HG03439 (cell line): Measurements from ENCODE around the gene MZB1.
"Not testable (repeated sequence)": the region's sequence is repeated elsewhere in the genome, so short reads cannot be mapped to it uniquely, and the experiment has no call there.

Source experiments
- ATAC-seq: cut with Tn5 transposase; IDR thresholded peaks from one replicate; pipeline ENCODE4 v1.9.1; 2021; ENCODE audit warnings: mild to moderate bottlenecking, moderate library complexity; ENCODE audit not compliant: unreplicated experiment

MZB1 gene

GRCh38 chr5:139410993-139411828, 21.5 kb upstream of the MZB1 start:
- no peak for ATAC-seq

- ATAC-seq: no peak
These were observed 20.6 kb upstream of the MZB1 start for GRCh38 chr5:139410121-139410992.

GRCh38 chr5:139409116-139409515, 19.4 kb upstream of the MZB1 start:
- ATAC-seq: not testable (repeated sequence)

DNA sequence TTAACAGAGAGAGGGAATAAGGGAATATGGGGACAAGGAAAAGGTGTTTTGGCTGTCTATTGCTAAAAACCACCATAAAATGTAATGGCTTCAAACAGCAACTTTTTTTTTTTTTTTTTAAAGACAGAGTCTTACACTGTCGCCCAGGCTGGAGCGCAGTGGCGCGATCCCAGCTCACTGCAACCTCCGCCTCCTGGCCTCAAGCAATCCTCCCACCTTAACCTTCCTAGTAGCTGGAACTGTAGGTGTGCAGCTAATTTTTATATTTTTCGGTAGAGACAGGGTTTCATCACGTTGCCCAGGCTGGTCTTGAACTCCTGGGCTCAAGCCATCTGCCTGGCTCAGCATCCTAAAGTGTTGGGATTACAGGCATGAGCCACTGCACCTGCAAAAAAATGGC, 18.5 kb upstream of the MZB1 start:
- no peak for ATAC-seq

DNA sequence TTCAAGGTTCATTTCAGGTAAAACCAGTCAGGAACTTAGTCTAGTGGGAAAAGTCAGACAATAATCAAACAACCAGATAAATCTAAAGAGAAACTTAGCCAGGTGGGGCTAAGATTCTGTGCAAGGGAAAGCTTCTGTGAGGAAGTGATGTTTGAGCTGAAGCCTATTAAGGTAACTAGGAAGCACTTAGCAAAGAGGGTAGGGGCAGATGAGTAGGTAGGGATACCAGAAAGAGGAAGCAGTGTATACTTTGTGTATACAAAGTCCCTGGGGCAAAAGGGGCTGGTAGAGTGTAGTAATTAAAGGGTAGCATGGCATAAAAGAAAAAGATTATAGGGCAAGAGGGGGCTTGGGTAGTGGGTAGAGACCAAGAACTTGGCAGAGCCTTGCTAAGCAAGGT, 17.8 kb upstream of the MZB1 start:
- no peak for ATAC-seq

- no peak for ATAC-seq
These were observed 17.2 kb upstream of the MZB1 start for GRCh38 chr5:139406963-139407362.

GRCh38 chr5:139404484-139404840, 14.7 kb upstream of the MZB1 start:
- no peak for ATAC-seq

- ATAC-seq: peak; percentile 86
These were observed 14.2 kb upstream of the MZB1 start, which contains the start of gene SPATA24 for GRCh38 chr5:139403787-139404483. SPATA24 (minus strand) TSS chr5:139404089; CDS start chr5:139404060, 29 bp downstream.

DNA sequence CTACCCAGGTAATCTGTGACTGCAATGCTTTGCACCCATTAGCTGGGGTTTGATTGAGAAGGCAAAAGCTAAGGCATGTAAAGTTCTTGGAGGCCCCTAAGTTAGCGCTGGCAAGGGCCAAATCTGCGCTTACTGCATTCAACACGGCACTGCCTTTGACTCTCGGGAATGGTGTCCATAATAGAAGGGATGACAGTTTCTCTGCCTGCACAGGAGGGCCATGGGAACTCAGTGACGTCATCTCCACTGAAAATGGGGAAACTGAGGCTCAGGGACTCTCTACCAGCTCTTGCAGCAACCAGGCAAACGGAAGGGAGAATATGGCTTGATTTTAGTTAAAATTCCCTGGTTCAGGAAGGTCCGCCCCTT, 13.7 kb upstream of the MZB1 start:
- ATAC-seq: peak; percentile 1

DNA sequence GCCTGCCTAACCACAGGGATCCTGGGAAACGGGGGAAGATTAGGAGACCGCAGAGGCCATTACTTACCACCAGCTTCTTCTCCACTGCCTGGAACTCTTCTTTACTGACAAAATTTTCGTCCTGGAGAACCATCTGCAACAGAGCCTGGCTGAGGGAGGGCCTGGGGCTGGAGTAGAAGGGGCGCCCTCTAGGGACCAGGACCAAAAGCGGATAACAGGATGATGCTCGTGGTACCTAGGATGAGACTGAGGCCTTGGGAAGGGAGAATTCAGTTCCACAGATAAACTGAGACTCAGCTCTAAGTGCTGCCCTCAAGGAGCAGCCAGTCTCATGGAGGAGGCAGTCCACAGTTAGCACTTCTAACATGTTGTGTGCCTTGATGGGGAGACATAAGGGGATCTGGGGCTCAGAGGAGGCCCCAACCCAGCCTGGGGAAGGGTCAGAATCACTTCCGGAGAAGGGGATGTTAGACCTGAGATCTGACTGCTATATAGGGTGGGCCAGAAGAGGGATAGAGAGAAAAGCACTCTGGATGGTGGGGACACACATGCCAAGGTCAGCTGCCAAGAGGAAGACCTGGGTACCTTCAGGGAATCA, 12.9 kb upstream of the MZB1 start:
- ATAC-seq: no peak

GRCh38 chr5:139401546-139401945, 11.8 kb upstream of the MZB1 start:
- no peak for ATAC-seq

DNA sequence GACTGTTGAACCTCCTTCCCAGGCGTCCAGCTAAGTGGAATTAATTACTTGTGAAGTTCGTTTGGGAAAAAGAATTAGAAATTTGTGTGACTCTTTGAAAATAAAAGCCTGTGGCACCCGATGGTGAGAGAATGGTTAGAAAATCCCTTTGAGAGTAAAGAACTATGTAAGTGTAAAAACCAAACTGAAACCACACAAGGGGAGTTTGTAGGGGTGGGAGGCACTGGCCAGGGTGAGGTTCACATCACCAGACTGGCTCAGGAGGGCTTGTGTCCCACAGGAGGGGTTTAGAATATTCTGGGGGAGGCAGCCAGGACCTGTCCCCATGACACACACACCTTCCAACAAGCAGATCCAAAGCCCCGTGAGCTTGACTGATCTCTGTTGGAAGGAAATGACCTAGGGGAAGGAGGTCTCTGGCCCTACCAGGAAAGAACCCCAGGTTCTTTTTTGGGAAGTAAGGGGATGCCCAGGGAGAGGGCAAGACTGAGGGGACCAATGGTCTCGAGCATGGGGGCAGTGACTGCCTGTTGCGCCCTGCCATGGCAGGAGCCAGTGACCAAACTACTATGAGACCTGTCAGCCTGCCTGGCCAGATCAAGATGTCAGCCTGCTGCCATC, 9.9 kb upstream of the MZB1 start:
- peak; percentile 28 for ATAC-seq

GRCh38 chr5:139397921-139398320, 8.2 kb upstream of the MZB1 start:
- no peak for ATAC-seq

- no peak for ATAC-seq
These were observed 7.0 kb upstream of the MZB1 start for GRCh38 chr5:139396691-139397090.

DNA sequence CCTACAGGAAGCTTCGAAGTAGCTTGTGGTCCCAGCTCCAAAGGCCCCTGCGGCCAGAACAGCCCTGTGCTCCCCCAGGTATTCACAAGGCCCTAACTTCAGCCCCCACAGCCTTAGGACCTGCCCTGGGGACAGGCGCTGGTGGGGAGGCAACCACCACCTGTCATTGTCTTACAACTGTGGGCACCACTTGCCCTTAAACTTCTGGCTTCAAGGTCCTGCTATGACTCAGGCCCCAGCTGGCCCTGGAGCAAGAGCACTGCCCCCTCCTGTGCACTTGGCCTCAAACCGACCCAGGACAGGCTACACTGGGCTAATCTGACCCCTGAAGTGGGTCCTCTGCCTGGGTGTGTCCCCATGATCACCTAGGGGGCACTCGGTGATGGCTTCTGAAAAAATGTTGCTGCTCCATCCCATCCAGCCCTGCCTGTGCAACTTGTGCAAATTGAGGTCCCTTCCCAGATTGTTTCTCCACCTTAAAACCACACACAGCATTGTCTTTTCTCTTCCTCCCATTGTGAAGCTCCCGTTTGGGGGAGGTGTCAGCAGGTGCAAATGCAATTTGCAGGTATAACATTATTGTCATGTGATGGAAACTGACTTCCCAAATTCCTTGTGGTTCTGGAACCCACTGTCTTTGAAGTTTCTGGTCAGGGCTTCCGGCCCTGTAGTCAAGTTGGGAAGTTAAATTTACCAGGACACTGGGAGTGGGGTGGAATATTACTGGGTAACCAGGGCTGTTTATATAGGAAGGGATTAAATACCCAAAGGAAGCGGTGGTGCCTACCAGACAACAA, 6.3 kb upstream of the MZB1 start:
- no peak for ATAC-seq

- ATAC-seq: no peak
These were observed 5.2 kb upstream of the MZB1 start, which contains the start of gene PROB1 for GRCh38 chr5:139394654-139395566. PROB1 (minus strand) TSS chr5:139395104; CDS start chr5:139395081, 23 bp downstream.

- ATAC-seq: no peak
These were observed 4.5 kb upstream of the MZB1 start for GRCh38 chr5:139394123-139394653.

GRCh38 chr5:139393497-139394122, 3.9 kb upstream of the MZB1 start:
- no peak for ATAC-seq
